AG08396 (cell line): Measurements from ENCODE around the gene CPSF7.
"Not testable (repeated sequence)": the region's sequence is repeated elsewhere in the genome, so short reads cannot be mapped to it uniquely, and the experiment has no call there.

Experiments
- DNase-seq: peaks from one replicate; pipeline ENCODE4 v3.0.0; 2012; ENCODE audit warnings: low spot score, mixed read lengths

CPSF7 gene, protein sequence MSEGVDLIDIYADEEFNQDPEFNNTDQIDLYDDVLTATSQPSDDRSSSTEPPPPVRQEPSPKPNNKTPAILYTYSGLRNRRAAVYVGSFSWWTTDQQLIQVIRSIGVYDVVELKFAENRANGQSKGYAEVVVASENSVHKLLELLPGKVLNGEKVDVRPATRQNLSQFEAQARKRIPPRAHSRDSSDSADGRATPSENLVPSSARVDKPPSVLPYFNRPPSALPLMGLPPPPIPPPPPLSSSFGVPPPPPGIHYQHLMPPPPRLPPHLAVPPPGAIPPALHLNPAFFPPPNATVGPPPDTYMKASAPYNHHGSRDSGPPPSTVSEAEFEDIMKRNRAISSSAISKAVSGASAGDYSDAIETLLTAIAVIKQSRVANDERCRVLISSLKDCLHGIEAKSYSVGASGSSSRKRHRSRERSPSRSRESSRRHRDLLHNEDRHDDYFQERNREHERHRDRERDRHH

DNA sequence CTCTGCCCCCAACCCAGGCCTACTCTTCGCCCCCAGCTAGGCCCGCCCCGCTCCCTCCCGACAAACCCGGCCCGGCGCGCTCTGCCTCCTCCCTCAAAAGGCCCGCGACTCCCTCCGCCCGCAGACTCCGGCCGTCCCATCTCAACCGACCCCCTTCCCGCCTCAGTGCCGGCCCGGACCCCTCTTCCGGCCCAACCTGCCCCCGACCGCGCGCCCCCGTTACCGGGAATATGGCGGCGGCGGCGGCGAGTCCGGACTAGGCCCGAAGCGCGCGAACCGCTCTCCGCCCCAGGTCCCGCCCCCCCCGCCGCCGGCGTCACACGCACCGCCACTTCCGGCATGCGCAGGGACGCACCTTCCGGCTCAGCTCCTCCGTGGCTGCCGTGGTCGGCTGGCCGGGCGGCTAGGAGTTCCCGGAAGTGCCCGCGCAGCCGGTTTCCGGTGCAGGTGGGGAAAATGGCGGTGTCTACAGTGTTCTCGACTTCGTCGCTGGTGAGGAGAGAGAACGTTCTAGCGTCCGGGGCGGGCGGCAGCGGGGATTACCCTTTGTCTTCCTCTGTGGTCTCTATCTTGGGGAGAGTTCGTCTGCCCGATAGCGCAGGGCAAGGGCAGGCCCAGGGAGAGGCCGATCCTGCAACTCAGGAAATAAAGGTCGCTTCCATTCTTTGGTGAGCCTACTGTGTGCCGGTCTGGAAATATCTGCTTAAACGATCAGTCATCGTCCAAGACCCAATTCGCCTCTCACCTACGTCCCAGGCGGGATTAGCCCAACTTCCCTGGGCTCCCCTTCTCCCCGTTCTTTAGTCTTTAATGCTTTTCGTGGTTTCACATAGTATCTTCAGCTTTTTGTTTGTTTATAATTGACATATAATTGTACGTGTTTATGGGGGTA, at the start of gene CPSF7, which contains the start of gene SDHAF2:
Gene CPSF7, minus strand, starts transcription at position 285 of the 892 bp plus-strand sequence. CDS start 740 bp downstream, outside the sequence.
Gene SDHAF2, plus strand, starts transcription at position 434 of the 892 bp plus-strand sequence. Its CDS starts 23 bp downstream, at position 457.
- DNase-seq = peak; percentile 97

DNA sequence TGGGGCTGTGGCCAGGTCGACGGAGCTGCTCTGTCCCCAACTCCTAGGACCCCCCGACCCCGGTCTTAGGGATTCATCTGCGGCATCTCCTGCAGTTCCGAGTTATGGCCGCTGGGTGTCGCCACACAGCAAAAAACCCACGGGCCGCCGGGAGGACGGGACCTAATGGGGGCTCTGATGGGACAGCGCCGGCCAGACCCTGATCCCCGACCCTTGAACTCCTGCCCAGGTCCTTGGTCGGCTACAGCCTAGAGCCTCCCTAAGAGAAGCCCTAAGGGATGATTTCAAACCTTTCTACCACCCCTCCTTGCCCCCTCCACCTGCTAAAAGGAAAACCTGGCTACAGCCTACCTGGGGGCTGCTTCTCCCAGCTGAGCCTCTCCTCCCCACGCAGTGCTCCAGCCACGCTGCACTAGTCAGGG, 48.0 kb upstream of the CPSF7 start:
- peak; percentile 70 for DNase-seq

DNA sequence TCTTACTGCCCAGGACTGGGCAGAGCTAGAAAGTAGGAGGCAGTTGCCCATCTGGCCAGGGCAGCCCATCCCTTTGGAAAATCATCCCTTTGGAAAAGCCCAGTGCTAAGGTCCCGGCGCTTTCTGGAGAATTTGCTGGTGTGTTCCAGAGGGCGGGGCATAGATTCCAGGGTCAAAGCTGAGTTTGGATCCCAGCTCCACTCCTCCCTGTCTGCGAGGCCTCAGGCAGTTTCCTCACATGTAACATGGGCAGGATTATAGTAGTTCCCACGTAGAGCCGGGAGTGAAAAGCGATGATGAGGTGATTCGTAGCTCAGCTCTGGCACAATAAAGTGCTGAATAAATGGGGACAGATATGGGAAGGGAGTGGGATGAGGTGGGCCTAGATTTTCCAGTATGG, 47.4 kb upstream of the CPSF7 start:
- no peak for DNase-seq

DNA sequence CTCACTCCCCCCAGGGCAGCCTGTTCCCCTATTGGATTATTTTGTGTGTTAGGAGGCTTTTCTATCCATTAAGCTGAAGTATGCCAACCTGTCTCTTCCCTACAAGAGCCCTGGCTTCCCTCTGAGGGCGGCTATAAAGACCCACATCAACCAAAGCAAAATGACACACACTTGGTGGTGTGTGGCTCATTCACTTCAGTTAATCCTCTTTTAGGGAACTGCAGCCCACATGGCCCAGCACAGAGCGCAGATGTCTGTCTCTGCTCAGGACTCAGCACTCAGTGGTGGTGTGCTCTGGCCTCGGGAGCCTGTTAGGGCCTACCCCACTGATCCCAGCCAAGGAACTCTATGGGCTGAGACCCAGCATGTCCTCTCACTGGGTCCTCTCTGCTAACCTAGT, 46.6 kb upstream of the CPSF7 start:
- no peak for DNase-seq

DNA sequence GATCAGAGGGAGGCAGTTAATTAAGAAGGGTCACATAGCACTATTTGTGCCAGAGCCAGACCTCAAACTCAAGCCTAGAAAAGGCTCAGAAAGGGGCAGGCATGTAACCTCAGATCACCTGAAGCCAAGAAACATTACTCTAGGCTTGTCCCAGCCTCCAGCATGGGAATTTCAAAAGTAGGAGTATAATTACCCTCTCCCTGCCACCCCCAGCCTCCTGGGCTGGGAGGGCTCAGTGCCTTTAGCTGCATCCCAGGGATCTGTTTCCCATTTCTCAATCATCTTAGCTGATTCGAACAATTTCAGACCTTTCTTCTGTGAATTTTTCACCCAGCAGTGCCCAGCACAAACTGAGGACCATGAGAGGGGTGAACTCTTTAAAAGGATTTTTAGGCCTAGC, 45.7 kb upstream of the CPSF7 start:
- DNase-seq = no peak

DNA sequence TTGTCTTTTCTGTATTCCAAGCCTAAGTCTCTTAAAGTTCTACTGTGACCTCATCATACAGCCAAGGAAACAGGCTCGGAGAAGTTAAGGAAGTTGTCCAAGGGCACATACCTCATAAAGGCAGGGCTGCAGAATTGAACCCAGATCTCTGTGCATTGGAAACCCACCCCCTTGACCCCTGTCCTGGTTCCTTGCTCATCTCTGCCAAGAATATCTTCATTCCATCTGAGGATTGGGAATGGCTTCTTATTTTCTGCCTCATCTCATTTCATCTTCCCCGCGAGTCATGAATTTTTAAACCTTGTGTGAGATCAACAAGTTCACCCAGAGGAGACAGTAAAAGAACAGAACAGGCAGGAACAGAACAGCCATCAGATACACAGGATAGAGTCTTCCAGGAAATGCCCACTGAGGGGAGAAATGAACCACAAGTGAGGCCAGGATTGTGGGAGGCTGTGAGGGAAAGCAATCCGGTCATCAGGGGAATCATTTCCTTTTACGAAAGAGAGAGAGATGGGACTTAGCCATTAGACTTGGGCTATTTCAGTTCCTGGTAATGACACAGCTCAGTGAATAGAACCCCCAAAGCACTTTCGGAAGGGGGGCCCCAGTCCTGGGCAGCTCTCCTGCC, 44.4 kb upstream of the CPSF7 start:
- no peak for DNase-seq

DNA sequence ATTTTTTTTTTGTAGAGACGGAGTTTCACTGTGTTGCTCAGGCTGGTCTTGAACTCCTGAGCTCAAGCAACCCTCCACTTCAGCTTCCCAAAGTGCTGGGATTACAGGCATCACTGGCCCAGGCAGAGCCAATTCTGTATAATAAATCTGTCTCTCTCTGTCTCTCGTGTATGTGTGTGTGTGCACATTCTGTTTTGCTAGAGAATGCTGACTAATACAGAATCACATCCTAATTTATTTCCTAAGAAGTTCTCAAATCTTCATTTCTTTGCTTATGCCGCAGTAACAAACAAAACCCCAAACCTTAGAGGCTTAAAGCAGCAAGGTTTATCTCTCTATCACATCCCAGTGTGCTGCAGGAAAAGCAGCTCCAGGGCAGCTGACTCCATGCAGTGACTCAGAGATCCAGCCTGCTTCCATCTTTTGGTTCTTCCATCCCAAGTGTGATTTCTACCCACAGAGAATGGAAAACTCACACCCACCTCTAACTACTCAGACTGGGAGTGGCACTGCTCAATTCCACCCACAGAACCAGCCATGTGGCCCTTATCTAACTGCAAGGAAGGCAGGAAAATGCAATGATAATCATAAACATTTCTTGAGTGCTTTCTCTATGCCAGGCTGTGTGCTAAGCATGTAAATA, 43.7 kb upstream of the CPSF7 start:
- DNase-seq = no peak

DNA sequence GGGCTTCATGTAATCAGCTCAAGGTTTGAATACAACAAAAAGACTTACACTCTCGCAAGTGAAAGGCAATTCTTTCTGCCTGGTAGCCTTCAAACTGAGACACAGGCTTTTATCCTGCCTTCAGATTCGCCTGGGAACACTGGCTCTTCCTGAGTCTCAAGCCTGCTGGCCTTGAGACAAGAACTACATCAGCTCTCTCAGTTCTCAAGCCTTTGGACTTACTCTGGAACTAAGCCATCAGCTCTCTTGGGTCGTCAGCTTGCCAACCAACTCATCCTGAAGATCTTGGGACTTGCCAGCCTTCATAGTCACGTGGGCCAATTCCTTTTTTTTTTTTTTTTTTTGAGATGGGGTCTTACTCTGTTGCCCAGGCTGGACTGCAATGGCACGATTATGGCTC, 43.1 kb upstream of the CPSF7 start:
- DNase-seq = no peak

DNA sequence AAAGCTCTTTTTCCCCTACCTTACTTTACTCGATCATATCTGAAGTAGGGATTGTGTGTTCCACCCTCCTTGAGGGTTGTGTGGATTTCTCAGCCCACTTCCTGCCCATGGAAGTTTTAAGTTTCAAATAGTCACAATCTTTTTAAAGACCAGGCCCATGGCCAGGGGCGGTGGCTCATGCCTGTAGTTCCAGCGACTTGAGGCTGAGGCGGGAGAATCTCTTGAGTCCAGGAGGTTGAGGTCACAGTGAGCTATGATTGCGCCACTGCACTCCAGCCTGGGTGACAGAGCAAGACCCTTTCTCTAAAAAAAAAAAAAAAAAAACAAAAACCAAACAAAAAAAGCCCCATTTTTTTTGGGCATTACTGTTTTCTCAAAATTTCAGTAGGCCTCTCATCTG, 42.5 kb upstream of the CPSF7 start:
- DNase-seq = no peak

DNA sequence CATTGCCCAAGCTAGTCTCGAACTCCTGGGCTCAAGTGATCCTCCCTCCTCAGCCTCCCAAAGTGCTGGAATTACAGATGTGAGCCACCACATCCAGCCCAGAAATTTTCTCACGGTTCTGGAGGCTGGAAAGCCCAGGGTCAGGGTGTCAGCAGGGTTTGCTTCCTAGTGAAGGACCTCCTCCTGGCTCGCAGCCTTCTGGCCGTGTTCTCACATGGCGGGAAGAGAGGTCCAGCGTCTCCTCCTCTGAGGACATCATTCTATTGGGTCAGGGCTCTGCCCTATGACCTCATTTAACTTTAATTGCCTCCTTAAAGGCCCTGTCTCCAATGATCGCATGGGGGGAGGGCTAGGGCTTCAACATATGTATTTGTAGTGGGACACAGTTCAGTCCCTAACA, 38.2 kb upstream of the CPSF7 start:
- no peak for DNase-seq

DNA sequence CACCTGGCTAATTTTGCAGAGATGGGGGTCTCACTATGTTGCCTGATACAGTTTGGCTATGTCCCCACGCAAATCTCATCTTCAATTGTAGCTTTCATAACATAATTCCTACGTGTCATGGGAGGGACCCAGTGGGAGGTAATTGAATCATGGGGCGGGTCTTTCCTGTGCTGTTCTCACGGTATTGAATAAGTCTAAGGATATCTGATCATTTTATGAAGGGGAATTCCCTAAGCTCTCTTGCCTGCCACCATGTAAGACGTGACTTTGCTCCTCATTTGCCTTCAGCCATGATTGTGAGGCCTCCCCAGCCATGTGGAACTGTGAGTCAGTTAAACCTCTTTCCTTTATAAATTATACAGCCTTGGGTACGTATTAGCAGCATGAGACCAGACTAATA, 37.8 kb upstream of the CPSF7 start:
- DNase-seq = not testable (repeated sequence)

DNA sequence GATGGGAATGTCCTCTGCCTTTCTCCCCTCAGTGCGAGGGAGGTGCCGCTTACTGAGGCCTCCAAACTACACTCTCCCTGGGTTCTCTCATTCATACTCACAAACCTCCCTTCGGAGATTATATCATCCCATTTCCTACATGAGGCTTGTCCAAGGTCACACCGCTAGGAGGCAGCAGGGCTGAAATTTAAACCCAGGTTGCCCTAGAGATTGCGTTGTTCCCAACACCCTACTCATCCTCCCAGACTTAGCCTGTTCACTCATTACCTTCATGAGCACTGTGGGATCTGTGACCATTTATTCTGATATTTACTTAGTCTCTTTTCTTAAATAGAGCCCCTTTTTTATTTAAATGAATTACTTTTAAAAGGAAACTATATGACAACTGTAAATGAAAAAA, 31.2 kb upstream of the CPSF7 start:
- no peak for DNase-seq

DNA sequence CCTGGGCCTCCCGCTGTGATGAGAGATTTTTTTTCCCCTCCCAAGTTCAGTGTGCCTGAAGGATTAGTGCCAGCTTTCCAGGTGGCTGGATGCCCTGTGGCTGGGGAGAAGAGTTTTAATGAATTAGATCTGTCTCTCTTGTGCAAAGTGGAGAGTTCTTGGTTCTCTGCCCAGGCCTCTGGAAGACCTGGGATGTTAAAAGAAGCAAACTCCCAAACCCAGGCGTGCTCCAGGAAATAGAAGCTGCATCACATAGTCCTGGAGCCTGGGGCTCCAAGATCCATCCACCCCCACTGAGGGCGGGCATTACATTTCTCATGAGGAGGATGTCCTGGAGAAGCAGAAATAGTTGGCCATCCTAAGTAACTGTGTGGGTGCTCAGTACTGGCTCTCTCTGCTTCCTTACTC, 30.7 kb upstream of the CPSF7 start:
- no peak for DNase-seq

DNA sequence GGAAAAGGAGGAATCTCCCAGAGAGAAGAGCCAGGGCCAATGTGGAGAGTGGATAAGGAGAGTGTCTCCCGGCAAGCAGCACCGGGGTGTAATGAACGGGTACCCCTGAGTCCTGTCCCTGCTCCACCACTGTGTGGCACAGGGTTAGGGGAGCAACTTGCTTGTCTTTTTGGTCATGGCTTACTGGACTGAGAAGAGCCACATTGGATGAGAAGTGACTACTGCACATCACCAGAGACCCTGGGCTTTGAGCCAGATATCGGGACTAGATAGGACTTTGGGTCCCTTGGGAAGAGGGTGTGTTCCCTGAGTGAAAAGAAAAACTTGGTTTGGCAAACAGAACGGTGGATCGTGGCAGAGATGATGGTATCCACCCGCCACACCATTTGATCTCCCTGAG, 24.7 kb upstream of the CPSF7 start:
- DNase-seq = no peak

DNA sequence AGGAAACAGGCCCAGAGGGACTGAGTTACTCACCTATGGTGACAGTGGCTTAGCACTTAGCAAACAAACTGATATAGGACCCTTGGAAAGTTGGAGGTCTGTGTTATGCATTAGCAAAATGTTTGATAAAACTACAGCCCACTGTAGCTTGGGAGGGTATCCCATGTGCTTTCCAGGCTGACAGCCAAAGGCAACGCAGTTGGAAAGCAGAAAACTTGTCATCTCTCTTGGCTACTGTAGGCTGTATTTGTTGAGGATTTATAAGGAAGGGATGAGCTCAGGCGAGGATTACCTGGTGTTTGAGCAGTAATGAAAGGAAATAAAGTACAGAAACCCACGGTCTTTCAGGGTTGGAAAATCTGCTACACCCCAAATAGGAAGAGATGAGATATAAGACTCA, 23.9 kb upstream of the CPSF7 start:
- no peak for DNase-seq

DNA sequence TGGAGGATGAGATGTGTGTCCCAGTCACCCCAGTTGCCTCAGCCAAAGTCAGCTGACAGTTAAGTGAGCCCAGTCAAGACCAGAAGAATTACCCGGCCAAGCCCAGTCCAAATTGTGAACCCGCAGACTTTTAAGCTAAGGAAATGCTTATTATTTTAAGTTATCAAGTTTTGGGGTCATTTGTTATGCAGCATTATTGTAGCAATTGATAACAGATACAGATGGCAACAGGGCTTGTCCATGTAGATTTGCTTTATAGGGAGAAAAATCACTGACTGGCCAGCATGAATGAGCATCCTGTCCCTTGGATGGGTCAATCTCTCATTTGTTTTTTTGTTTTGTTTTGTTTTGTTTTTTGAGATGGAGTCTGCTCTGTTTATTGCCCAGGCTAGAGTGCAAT, 23.1 kb upstream of the CPSF7 start:
- DNase-seq = no peak

DNA sequence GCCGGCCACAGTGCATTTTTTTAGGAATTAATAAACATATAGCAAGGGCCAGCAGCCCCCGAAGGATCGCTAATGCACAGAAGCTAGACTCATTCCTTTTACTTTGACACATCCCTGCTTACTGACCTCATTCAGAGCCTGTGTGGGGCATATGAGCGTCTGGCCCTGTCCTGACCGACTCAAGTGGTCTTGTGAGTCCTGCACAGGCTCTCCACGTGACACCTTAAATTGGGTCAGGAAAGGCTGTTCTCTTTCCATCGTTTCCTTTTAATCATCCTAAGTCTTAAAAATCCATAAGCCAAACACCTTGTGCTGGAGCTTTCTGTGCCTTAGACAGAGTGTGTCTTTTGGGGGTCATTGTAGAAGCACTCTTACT, 18.8 kb upstream of the CPSF7 start:
- DNase-seq = no peak

DNA sequence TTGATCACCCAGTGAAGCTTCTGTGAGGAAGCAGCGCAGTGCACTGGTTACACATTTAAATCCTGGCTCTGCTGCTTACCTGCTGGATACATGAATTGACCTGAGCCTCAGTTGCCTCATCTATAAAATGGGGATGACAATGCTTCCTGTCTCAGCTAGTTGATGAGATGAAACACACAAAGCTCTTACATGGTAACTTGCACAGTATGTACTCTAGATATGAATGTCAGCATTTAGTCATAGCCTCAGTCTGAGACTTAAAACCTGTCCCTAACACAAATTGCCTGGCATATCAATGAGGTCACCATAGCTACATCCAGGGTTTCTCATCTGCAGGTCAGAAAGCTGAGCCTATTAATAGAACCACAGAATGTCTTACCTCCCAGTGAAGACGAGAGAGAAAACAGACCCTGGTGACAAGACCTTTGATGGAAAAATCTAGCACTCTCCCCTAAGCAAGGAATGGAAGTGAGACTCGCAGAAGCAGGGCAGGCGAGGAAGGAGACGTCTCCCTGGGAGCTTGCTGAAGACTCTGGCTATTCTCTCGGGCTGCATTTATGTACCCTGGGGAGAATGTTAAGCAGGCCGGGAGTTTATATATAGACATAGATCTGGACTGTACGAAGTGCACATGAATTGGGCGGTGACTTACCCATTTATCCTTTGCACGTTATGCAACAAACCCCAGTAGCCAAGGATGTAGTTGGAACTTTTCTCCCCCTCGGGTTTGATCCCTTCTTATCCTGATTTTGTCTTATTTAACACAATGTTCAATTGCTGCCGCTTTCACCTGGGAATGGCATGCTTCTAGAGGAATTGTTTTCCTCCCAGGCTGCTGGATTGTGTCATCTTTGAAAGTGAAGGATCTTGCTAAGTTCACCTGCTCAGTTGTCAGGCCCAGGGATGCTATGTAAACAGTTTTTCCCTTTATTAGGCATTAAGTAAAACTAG, 18.1 kb upstream of the CPSF7 start:
- no peak for DNase-seq

DNA sequence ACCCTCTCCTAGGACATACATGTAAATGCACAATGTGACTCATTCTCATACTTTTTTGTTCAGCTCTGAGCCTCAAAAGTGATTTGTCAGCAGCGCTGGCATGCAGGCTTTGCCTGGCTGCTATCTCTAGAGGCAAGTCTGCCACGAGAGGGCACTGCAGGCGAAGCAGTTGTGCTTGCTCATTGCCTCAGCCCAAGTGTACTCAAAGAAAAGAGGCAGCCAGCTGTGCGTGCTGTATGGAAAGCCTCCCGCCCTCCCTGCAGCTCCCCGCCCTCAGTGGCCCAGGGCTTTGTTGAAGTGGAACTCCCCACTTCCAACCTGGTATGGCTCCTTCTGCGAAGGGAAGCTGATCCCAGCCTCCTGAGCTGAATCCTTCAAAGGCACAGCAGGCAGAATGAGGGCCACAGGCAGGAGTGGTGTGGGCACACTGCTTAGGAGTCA, 16.5 kb upstream of the CPSF7 start:
- peak; percentile 93 for DNase-seq

DNA sequence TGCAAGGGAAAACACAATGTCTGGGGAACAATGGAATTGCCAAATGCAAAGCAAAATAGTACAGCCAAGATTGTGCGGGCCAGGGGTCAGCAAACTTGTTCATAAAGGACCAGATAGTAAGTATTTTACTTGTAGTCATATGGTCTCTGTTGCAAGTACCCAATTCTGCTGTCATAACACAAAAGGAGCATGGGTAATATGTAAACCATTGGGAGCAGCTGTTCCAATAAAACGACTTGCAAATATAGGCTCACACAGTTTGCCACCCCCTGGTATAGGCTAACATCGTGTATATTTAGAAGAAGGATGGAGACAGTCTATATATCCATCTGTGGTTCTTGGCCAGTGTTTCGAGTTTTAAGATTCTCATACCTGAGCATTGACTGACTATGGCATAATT, 15.7 kb upstream of the CPSF7 start:
- DNase-seq = no peak

DNA sequence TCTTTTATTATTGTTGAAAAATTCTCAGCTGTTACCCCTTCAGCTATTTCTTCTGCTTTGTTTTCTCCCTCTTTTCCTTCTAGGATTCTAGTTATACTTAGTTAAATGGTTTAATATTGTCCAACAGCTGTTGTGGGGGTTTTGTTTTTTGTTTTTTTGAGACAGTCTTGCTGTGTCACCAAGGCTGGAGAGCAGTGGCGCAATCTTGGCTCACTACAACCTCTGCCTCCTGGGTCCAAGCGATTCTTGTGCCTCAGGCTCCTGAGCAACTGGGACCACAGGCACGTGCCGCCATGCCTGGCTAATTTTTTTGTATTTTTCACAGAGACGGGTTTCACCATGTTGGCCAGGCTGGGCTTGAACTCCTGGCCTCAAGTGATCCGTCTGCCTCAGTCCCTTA, 12.8 kb upstream of the CPSF7 start:
- DNase-seq = no peak
